GM12878 (cell line): Measurements from ENCODE around the gene PCIF1.

Experiments
- EGR1 ChIP-seq, 2 experiments: IDR thresholded peaks; 1 replicate in 1 of 2; 2 replicates in 1 of 2; pipeline ENCODE4 v1.6.1; 2011 to 2012; ENCODE audit warnings: low read depth in 2 of 2, low read length in 2 of 2, borderline replicate concordance in 1 of 2, mild to moderate bottlenecking in 1 of 2, moderate library complexity in 1 of 2
- POLR2A ChIP-seq: IDR thresholded peaks from 2 replicates; pipeline ENCODE4 v1.6.1; 2011; ENCODE audit warnings: low read depth, mild to moderate bottlenecking, low read length
- SIN3A ChIP-seq: IDR thresholded peaks from 2 replicates; pipeline ENCODE4 v1.6.1; 2012; ENCODE audit warnings: low read depth, low read length, improper control_type of control experiment
- SMC3 ChIP-seq: IDR thresholded peaks from 2 replicates; pipeline ENCODE4 v1.6.1; 2011; ENCODE audit warnings: low read length, improper control_type of control experiment, borderline replicate concordance
- ZNF592 ChIP-seq: fragments of 450-650 bp; IDR thresholded peaks from 2 replicates; pipeline ENCODE4 v1.6.1; 2017; ENCODE audit warnings: mild to moderate bottlenecking, moderate library complexity

- TF ChIP-seq SMC3 (no peak), POLR2A (peak; percentile 30; the same call in 1 of the 2 replicates), EGR1 (IDR thresholded peaks at IDR 0.05; ENCODE audit: borderline replicate concordance in 1 of 2, low read depth in 2 of 2, low read length in 2 of 2) (no peak), ZNF592 (no peak), SIN3A (no peak)
These were observed 35.2 kb upstream of the PCIF1 start for GRCh38 chr20:45899046-45899835.
